ENCODE measurements around the gene AOC3. TPM values are rescaled to one million over a fixed set of nuclear protein-coding genes. Genes with fewer than 3 reads are reported as not detected.
"Not testable (repeated sequence)": the region's sequence is repeated elsewhere in the genome, so short reads cannot be mapped to it uniquely, and the experiment has no call there.

AOC3 gene
- polyA plus RNA-seq, 4 donors, result 4.4 to 13.8 (median 6.6) TPM

DNA sequence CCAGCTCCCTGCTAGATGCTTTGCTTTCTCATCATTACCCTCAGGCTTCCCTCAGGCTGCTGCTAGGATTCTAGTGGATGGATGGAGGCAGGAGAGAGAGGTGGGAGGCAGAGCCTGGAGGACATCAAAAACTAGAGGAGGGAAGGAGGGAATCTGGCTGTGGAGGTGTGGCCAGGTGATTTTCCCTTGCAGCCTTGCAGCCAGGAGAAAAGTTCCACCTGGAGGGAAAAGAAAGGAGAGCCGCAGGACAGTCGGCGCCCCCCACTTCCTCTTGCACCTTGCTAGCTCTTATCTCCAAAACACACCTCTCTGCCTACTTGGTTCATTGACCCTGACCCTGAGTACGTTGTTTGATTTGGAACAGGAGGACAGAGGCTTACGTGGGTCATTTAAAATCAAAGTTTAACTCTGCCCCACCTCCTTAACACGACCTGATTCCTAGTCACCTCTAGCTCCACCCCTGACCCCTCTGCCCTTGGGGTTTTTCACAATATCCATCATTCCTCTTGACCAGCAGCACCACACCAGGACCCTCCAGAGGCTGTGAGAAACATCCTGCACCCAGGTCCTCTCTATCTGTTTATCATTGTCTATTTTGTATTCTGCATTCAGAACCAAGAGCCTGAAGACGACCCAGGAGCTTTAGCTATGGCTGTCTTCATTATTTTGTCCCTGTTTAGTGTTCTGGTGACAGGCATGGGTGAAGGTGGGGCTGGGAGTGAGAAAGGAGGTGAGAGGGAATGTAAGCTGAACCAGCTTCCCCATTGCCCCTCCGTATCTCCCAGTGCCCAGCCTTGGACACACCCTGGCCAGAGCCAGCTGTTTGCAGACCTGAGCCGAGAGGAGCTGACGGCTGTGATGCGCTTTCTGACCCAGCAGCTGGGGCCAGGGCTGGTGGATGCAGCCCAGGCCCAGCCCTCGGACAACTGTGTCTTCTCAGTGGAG, 15.9 kb downstream of the AOC3 start:
- DNase-seq (ENCODE audit: low read depth in 4 of 4, low spot score in 3 of 4), result no peak

DNA sequence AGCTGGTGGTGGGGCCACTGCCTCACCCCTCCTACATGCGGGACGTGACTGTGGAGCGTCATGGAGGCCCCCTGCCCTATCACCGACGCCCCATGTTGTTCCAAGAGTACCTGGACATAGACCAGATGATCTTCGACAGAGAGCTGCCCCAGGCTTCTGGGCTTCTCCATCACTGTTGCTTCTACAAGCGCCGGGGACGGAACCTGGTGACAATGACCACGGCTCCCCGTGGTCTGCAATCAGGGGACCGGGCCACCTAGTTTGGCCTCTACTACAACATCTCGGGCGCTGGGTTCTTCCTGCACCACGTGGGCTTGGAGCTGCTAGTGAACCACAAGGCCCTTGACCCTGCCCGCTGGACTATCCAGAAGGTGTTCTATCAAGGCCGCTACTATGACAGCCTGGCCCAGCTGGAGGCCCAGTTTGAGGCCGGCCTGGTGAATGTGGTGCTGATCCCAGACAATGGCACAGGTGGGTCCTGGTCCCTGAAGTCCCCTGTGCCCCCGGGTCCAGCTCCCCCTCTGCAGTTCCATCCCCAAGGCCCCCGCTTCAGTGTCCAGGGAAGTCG, 16.8 kb downstream of the AOC3 start:
- DNase-seq (ENCODE audit: low read depth in 4 of 4, low spot score in 3 of 4), result not testable (repeated sequence)

DNA sequence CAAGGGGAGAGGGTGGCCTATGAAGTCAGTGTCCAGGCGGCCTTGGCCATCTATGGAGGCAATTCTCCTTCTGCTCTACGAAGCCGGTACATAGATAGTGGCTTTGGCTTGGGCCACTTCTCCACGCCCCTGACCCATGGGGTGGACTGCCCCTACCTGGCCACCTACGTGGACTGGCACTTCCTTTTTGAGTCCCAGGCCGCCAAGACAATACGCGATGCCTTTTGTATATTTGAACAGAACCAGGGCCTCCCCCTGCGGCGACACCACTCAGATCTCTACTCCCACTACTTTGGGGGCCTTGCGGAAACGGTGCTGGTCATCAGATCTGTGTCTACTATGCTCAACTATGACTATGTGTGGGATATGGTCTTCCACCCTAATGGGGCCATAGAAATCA, 17.3 kb downstream of the AOC3 start:
- DNase-seq (ENCODE audit: low read depth in 4 of 4, low spot score in 3 of 4), result no peak

DNA sequence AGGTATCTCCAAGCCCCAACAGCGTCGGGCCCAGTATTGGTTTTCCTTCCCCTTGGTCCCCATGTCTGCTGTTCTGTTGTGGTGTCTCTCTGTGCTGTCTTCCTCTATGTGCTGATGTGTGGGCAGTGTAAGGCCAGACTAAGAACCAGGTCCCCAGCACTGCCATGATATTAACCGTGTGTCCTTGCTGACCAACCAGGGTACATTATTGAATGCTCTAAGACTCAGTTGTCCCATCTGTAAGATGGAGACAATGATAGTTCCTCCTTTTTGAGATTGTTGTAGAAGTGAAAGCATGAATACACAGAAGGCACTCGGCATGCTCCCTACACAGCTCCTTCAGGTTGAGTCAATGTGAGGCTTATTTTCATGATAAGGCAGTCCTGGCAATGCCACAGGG, 20.6 kb downstream of the AOC3 start:
- DNase-seq (ENCODE audit: low read depth in 4 of 4, low spot score in 3 of 4), result no peak

DNA sequence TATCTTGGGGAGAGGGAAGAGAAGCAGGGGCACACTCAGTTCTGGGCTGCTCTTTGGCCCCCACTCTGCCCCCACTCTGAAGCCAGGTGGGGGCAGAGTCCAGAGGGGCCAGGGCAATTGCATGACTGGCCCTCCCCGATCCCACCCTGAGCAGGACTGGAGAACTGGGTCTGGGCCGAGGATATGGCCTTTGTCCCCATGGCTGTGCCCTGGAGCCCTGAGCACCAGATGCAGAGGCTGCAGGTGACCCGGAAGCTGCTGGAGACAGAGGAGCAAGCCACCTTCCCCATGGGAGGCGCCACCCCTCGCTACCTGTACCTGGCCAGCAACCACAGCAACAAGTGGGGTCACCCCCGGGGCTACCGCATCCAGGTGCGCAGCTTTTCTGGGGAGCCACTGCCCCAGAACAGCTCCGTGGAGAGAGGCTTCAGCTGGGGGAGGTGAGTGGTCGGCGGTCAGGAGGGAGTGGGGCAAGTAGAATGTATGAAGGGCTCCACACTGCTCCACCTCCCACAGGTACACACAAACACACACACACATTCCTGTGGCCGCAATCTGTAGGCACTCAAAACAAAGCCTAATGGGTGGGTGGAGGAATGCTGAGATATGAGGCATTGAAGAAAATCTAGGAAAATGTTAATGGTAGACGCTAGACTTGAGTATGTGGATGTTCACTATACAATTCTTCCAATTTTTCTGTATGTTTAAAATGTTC, 21.4 kb downstream of the AOC3 start:
- DNase-seq (ENCODE audit: low read depth in 4 of 4, low spot score in 3 of 4), result no peak

DNA sequence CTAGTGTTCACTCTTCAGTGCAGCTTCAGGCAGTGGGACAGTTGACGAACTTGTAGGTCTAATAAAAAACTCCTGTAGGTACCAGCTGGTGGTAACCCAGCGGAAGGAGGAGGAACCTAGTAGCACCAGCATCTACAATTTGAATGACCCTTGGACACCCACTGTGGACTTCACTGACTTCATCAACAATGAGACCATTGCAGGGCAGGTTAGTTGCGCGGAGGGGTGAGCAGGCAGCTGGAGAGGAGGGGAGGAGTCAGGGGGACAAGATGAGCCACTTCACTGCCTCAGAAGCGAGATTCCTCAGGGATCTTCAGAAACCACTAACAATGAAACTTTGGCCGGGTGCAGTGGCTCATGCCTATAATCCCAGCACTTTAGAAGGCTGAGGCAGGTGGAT, 22.3 kb downstream of the AOC3 start:
- DNase-seq (ENCODE audit: low read depth in 4 of 4, low spot score in 3 of 4), result no peak

DNA sequence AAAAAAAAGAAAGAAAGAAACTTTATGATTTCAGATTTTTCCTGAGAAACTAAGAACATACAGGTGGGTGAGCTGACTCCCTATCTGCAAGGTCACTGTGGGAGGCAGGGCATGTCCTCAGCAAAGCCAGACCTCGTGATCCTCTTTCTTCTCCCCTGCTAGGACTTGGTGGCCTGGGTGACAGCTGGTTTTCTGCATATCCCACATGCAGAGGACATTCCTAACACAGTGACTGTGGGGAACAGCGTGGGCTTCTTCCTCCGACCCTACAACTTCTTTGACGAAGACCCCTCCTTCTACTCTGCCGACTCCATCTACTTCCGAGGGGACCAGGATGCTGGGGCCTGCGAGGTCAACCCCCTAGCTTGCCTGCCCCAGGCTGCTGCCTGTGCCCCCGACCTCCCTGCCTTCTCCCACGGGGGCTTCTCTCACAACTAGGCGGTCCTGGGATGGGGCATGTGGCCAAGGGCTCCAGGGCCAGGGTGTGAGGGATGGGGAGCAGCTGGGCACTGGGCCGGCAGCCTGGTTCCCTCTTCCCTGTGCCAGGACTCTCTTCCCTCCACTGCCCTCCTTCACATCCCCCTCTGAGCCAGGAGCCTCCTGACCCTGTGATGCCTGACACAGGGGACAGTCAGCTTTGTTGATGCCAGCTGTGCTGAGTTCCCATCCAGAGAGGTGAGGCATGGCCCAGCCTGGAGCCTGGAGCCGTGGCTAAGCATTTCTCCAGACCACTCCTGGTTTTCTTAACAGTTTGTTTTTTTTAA, 23.1 kb downstream of the AOC3 start:
- not testable (repeated sequence) for DNase-seq (ENCODE audit: low read depth in 4 of 4, low spot score in 3 of 4)

DNA sequence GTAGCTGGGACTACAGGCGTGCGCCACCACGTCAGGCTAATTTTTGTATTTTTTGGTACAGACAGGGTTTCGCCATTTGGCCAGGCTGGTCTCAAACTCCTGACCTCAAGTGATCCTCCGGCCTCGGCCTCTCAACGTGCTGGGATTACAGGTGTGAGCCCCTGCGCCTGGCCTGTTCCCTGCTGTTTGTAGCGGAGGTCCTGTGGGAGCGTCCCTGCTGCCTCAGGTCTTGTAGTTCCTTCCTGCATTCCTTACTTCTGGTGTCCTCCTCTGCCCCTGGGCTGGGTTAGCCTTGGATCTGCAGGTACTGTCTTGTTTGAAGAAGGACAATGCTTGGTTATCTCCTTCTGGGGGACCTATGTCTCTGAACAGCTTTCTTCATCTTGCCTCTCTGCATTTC, 26.0 kb downstream of the AOC3 start:
- no peak for DNase-seq (ENCODE audit: low read depth in 4 of 4, low spot score in 3 of 4)

DNA sequence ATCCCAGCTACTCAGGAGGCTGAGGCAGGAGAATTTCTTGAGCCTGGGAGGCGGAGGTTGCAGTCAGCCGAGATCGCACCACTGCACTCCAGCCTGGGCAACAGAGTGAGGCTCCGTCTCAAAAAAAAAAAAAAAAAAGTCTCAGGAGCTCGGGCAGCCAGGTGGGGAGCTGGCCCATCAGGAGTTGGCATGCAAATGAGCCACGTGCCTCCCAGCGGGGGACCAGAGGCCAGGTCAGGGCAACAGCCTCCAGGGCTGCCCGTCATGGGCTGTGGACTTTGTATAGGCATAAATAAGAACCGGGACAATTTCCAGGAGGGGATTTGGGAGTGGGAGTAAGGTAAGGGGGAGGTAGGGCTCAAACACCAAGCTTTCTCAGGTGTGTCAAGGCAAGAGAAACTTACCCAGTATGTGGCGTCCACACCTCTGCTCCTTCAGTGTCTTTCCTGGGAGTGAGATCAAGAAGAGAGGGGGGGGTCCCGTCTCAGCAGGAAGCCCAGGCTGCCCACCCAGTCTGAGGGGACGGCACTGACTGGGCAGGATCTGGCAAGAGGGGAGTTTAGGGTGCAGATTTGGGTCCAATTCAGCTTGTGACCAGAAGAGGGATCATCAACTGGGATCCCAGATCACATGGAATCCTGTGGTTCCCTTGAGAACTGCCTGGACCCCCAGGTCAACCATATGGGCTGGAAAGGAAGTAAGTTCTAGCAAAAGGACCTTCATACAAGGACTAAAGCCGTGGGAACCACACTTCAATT, 27.3 kb downstream of the AOC3 start:
- no peak for DNase-seq (ENCODE audit: low read depth in 4 of 4, low spot score in 3 of 4)

DNA sequence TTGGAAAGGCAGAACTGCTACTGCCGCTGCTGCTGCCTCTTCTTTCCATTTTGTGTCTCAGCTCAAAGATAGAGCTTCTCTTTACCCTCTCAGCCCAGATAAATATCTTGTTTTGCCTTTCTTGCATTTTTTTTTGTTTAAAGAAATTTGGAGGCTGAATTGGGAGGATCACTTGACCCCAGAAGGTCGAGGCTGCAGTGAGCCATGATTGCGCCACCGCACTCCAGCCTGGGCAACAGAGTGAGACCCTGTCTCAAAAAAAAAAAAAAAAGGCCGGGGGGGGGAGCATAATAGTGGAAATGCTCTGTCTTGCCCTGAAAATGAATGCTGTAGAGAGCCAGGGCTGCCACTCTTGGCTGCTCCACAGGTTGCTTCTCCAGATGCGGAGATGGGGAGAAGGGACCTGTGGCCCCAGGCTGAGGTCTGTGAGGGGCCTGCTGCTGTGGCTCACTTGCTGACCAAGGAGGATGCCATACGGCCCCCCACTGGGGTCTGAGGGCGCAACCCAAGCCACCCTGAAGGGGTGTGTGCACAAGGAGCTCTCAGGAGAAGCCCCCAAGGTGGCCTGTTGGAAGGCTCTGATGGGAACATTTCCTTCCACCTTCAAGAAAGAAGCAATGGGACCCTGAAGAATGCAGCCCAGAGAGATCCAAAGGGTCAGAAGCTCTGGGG, 28.1 kb downstream of the AOC3 start:
- DNase-seq (ENCODE audit: low read depth in 4 of 4, low spot score in 3 of 4), result no peak

DNA sequence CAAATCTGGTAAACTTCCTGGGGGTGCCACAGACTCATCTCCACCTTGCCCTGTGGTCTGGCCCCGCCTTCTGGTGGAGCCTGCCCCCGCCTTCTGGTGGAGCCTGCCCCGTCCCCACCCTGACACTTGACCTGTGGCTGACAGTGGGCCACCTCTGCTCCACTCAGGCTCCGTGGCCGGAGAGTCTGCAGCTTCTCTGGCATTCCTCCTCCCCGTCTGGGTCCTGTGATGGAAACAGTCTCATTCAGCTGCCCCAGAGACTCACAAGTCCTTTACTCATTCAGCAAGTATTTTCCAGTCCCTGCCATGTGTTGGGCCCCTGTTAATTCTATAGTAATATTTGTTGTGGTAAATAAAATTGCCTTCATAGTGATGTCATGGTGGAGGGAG, 28.6 kb downstream of the AOC3 start:
- DNase-seq (ENCODE audit: low read depth in 4 of 4, low spot score in 3 of 4), result no peak

DNA sequence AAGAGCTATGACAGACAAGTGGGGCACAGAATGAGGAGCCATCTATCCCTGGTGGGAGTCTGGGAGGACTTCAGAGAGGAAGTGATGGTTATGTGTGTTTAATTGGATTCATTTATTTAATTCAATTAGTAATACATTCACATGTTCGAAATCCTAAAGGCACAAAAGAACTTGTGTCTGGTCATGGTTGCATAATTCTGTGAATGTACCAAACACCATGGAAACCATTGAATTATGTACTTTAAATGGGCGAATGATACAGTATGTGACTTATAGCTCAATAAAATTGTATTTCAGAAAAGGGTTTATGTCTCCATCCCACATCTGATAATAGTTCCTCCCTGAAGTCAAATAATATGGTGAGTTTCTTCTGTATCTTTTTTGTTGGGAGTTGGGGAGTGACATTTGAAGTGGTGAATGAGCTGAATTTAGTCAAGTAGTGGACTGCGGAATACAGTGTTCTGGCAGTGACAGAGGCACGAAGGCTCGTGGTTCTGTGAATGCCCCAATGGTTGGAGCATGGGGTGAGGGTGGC, 29.8 kb downstream of the AOC3 start:
- DNase-seq (ENCODE audit: low read depth in 4 of 4, low spot score in 3 of 4), result no peak

DNA sequence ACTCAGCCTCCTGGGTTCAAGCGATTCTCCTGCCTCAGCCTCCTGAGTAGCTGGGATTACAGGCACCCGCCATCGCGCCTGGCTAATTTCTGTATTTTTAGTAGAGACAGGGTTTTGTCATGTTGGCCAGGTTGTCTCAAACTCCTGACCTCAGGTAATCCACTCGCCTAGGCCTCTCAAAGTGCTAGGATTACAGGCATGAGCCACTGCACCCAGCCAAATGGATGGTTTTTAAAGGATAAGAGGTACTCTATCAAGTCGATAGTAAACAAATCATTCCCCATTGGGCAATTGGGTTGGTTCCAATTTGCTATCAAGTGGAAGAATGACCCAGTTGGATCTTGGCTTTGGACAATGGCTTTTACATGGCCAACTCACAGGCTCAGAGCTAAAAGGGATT, 30.7 kb downstream of the AOC3 start:
- not testable (repeated sequence) for DNase-seq (ENCODE audit: low read depth in 4 of 4, low spot score in 3 of 4)

DNA sequence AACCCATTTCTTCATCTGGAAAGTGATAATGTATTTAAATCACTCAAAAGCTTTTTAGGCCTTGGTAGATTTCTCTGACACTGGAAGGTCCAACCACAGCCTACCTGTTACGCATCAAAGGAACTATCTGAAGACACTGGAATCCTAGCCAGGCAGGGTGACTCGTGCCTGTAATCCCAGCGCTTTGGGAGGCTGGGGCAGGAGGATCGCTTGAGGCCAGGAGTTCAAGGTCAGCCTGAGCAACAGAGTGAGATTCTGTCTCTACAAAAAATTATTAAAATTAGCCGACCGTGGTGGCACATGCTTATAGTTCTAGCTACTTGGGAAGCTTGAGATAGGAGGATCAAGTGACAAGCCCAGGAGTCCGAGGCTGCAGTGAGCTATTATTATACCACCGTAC, 31.2 kb downstream of the AOC3 start:
- DNase-seq (ENCODE audit: low read depth in 4 of 4, low spot score in 3 of 4), result no peak

DNA sequence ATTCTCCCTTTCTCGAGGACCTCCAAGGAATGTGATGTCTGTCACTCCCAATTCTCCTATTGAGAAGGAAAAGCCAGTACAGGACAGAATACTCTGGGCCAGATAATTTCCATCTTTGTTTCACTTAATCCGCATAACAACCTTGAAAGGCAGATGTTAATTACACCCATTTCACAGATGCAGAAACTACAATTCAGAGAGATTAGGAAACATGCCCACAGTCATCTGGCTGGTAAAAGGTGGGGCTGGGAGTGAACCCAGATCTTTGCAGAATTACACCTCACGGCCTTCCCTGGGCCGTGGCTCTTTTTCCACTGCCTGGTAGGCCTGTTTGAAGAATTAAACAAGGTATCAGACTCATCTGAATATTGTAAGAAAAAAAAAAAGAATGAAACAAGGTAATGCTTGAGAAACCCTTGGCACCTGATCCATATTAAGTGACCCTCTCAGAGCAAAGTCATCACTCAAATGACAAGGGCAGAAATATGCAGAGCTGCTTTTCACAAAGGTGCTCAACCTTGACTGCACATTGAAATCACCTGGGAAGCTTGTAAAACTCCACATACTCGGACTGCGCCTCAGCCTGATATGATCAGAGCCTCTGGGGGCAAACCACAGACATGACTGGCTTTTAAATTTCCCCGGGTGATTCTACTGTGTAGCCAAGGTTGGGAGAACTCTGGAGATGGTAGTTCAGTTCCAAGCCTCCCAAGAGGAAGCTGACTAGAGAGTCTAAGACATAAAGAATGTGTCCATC, 33.0 kb downstream of the AOC3 start:
- DNase-seq (ENCODE audit: low read depth in 4 of 4, low spot score in 3 of 4), result no peak

DNA sequence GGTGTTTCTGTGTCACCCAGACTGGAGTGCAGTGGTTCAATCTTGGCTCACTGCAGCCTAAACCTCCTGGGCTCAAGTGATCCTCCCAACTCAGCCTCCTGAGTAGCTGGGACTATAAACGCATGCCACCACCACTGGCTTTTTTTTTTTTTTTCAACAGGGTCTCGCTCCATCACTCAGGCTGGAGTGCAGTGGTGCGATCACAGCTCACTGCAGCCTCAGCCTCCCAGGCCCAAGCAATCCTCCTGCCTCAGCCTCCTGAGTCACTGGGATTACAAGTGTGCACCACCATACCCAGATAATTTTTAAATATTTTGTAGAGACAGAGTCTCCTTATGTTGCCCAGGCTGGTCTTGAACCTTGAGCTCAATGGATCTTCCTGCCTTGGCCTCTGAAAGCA, 34.8 kb downstream of the AOC3 start:
- not testable (repeated sequence) for DNase-seq (ENCODE audit: low read depth in 4 of 4, low spot score in 3 of 4)

DNA sequence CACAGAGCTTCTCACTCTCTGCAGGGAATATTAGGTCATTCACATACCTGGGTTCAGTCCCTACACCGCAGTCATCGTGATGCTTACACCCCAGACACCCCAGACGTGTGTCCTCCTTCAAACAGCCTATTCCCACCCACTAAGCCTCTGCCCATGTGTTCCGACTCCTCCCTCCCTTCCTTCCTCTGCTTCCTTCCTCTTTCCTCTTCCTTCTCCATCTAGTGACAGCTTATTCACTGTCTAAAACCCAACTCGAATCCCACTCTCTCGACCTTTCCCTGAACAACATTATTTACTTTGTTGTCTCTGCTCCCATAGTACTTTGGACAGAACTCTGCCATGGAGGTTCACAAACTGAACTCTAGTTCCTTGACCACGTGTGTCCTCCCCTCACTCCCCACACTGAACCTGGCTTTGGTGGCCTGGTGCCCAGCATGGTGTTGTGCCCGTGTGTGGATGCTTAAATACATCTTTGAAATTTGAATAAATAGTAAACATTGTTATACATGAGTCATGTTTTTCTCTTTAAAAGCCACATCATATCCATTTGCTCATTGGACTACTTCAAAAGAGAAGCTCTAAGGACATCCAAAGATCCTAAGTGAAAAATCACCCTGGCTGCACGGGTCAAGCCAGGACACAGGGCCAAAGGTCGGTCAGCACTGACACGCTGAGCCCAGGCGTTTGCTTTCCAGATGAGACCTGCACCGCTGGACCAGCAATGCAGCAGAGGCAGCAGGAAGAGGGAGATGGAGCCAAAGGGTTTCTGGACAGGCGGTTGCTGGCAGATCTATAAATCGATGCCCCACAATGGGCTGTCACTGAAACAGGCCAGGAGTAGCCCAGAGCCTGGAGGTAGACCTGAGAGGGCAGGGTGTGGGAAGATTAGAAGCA, 35.5 kb downstream of the AOC3 start:
- no peak for DNase-seq (ENCODE audit: low read depth in 4 of 4, low spot score in 3 of 4)

DNA sequence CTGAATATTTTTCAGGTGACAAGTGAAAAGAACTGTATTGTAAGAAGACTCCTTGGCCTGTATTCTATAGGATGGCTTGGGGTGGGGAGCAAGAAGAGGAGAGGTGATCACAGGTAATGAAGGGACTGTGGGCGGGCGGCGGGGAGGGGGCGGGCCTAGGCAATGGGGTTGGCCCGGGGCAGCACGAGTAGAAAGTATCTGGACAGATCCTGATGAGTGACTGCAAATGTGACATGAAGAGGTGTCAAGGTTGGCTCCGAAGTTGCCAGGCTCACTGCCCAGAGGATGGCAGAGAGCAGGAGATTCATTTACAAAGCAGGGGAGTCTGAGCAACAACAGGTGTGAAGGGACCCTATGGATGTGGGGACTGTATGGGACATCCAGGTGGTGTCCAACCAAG, 38.8 kb downstream of the AOC3 start:
- DNase-seq (ENCODE audit: low read depth in 4 of 4, low spot score in 3 of 4), result no peak

Data from left renal pelvis (tissue), 4 donors.